GM15510 (cell line): ENCODE data around the gene C9orf72.

ENCODE experiments used
- POLR2A ChIP-seq: IDR thresholded peaks from 3 replicates; pipeline ENCODE4 v1.6.1; 2011; ENCODE audit warnings: borderline replicate concordance; ENCODE audit not compliant: insufficient read length; ENCODE audit errors: extremely low read depth

The C9orf72 gene

DNA sequence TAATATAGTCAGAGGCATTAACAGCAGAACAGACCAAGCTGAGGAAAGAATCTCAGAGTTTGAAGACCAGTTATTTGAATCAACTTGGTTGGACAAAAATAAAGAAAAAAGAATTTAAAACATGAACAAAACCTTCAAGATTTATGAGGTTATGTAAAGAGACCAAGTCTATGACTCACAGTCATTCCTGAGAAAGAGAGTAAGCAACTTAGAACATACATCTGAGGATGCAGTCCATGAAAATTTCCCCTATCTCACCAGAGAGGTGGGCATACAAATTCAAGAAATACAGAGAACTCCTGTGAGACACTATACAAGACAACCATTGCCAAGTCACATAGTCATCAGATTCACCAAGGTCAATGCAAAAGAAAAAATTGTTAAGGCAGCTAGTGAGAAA, 17.4 kb upstream of the C9orf72 start:
- no peak for TF ChIP-seq POLR2A

- no peak for TF ChIP-seq POLR2A
Observed at GRCh38 chr9:27589462-27589861, 16.2 kb upstream of the C9orf72 start.

DNA sequence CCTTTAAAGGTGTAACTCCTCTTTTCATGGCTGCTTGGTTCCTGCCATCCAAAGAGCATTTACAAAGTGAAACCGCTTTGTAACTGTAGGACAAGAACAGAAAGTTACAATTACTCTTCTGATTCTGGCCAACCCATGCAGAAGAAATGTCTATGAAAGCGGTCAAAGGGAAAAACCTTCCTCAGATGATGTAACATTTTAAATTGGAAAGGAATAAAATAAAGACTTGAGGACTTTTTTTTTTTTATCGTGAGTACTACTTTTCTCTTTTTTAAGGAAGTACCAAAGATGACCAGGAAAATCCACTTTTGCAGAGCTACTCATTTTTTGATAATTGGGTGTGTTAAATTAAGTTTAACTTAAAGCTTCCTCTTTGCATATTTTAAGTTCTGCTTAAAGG, 13.0 kb upstream of the C9orf72 start:
- no peak for TF ChIP-seq POLR2A

GRCh38 chr9:27584931-27585330, 11.7 kb upstream of the C9orf72 start:
- no peak for TF ChIP-seq POLR2A

DNA sequence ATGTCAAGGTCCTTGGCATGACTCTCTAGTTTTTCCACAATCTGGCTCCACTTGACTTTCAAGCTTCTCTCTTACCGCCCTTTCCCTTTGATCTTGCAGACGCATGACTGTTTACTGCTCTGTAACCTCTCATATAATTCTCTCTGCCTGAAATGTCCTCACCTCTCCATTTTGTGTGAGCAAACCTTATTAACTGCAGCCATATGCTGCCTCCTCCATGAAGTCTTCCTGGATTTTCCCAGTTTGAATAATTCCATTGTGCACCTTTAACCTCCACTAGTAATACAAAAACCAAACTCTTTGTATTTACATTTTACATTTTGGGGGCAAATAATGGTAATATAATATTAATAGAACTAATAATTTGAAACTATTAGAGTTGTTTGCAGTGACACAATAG, 9.5 kb upstream of the C9orf72 start:
- TF ChIP-seq POLR2A, result no peak

GRCh38 chr9:27581826-27582225, 8.5 kb upstream of the C9orf72 start:
- TF ChIP-seq POLR2A, result no peak

DNA sequence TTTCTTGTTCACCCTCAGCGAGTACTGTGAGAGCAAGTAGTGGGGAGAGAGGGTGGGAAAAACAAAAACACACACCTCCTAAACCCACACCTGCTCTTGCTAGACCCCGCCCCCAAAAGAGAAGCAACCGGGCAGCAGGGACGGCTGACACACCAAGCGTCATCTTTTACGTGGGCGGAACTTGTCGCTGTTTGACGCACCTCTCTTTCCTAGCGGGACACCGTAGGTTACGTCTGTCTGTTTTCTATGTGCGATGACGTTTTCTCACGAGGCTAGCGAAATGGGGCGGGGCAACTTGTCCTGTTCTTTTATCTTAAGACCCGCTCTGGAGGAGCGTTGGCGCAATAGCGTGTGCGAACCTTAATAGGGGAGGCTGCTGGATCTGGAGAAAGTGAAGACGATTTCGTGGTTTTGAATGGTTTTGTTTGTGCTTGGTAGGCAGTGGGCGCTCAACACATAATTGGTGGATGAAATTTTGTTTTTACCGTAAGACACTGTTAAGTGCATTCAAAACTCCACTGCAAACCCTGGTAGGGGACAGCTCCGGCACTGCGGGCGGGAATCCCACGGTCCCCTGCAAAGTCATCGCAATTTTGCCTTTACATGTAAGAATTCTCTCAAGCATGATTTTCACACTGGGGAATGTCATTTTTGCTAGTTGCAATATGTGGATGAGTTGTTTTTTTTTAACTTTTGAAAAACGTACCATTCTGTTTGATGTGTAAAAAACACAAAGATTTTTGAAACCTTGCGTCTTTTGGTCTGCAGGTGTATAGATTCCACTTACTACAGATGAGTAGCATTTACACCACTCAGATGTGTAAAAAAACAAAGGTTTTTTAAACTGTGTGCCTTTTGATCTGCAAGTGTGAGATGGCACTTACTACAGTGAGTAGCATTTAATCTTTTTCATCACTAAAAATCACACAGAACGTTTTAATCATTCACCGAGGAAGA, 631 bp upstream of the C9orf72 start:
- peak; percentile 63 for TF ChIP-seq POLR2A

GRCh38 chr9:27572566-27572917, 739 bp downstream of the C9orf72 start:
- TF ChIP-seq POLR2A, result no peak

DNA sequence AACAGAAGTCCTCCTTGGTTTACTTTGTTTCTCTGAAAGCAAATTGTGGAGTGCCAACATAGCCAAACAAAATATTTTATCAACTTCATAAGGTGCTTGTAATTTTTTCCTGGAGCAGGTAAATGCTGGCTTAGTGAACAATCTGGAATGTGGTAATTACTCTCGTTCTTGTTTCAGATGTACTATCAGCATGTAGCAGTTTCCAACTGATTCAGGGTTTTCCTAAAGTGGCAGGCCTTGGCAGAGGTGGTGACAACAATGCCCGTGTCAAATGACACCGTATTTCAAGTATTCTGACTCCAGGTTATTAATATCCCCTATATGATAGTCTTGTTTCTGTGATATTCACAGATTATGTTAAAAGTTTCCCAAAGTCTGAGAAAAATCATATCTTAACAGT, 1.2 kb downstream of the C9orf72 start:
- no peak for TF ChIP-seq POLR2A

- TF ChIP-seq POLR2A, result no peak
Observed at GRCh38 chr9:27571011-27571410, 2.3 kb downstream of the C9orf72 start.

DNA sequence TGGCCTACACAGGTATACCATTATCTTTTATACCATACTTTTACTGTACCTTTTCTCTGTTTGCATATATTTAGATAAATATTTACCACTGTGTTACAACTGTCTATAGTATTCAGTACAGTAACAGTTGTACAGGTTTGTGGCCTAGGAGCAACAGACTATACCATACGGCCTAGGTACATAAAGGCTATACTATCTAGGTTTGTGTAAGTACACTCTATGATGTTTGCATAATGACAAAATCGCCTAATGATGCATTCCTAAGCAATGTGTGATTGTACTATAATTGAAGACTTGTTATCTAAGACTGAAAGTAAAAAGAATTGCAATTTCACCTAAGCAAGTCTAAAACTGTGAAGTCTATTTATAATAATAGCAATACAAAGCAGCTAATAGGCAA, 3.9 kb downstream of the C9orf72 start:
- TF ChIP-seq POLR2A, result no peak

DNA sequence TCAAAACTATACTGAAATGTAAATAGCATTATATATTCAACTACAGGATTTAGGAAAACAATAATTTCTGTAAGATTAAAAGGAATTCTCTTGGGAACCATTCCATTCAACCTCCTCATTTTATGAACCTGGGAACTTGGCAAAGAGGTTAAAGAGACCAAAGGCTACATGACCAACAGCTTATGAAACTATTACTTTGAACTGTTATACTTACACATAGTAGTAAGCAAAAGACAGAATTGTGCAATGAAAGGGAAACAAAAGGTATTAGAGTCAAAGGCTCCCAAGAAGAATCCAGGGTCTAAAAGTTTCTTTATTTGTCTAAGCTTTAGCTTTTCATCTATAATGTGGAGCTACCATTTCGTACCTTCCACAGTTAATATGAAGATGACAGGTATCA, 7.2 kb downstream of the C9orf72 start:
- no peak for TF ChIP-seq POLR2A

DNA sequence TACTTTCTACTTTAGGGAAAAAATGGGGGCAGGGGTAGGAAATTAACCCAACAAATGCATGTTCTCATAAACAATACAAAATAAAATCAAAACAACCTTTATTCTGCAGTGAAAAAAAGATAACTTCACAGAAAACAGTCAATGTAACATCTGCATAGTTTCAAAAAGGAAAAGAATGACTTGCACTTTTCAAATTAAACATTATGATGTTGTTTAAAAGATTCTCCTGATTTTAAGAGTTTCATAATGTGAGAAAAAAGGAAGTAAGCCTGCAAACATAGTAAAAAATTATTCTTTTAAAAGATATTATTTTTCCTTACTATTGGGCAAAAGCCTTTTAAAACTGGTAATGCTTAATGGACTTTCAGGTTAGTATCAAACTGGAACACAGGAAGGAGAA, 7.6 kb downstream of the C9orf72 start:
- no peak for TF ChIP-seq POLR2A

- TF ChIP-seq POLR2A, result no peak
Observed at GRCh38 chr9:27564670-27565069, 8.6 kb downstream of the C9orf72 start.

- no peak for TF ChIP-seq POLR2A
Observed at GRCh38 chr9:27563738-27564430, 9.4 kb downstream of the C9orf72 start.

- TF ChIP-seq POLR2A, result no peak
Observed at GRCh38 chr9:27561685-27562084, 11.6 kb downstream of the C9orf72 start.
